HepG2 (cell line): ENCODE data around the gene RNF114.

Experiments
- POLR2A ChIP-seq, 2 experiments: IDR thresholded peaks; 2 replicates each; pipeline ENCODE4 v1.6.1; 2011; ENCODE audit warnings: low read depth in 2 of 2, low read length in 2 of 2, mild to moderate bottlenecking in 1 of 2, moderate library complexity in 1 of 2; ENCODE audit not compliant: insufficient read depth in 1 of 2
- RBFOX2 ChIP-seq: fragments of 200-400 bp; formaldehyde crosslinking; IDR thresholded peaks from 2 replicates; pipeline ENCODE4 v1.6.1; 2017; ENCODE audit warnings: low read depth, mild to moderate bottlenecking, low read length
- REL ChIP-seq: sonication (generic); formaldehyde crosslinking; conservative IDR thresholded peaks from 2 replicates; pipeline ENCODE4 v1.8.0; 2022; ENCODE audit warnings: mild to moderate bottlenecking, missing genetic modification reagents, moderate library complexity
- SNAI1 ChIP-seq: sonication (generic); formaldehyde crosslinking; IDR thresholded peaks from 2 replicates; pipeline ENCODE4 v1.5.0; 2020; ENCODE audit warnings: mild to moderate bottlenecking, missing genetic modification reagents, borderline replicate concordance
- TRIM24 ChIP-seq: sonication (generic); formaldehyde crosslinking; IDR thresholded peaks from 2 replicates; pipeline ENCODE4 v1.8.0; 2022; ENCODE audit warnings: mild to moderate bottlenecking, missing genetic modification reagents
- ZNF577 ChIP-seq: sonication (generic); formaldehyde crosslinking; IDR thresholded peaks from 2 replicates; pipeline ENCODE4 v1.4.0; 2020; ENCODE audit warnings: mild to moderate bottlenecking, low read depth, missing genetic modification reagents, borderline replicate concordance
- TF ChIP-seq, protein P1 (sequence below): sonication (generic); formaldehyde crosslinking; IDR thresholded peaks from 2 replicates; pipeline ENCODE4 v1.5.0; 2020; ENCODE audit warnings: mild to moderate bottlenecking, missing genetic modification reagents, moderate library complexity

DNA sequence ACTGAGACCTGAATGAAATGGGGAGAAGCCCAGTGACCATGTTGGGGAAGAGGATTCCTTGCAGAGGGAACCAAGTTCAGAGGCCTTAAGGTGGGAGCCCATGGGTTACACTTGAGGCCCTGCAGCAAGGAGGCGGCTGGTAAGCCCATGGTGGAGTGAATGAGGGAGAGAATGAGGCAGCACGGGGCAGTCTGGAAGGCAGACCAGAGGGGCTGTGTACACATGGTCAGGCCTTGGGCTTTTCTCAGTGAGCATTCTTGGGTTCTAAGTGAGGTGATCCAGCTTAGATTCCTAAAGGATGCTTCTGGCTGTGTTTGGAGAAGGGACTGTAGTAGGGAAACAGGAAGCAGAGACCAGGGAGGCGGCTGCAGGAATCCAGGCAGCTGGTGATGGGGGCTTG is 19.0 kb downstream of the RNF114 start:
- TF ChIP-seq SNAI1 (no peak), ZNF577 (CRISPR knock-in tag) (no peak), POLR2A (IDR thresholded peaks at IDR 0.05; ENCODE audit: insufficient read depth in 1 of 2, low read depth in 2 of 2, low read length in 2 of 2) (peak in 1 of 2 experiments; percentile 52; a peak in 1 of 4 replicates), RBFOX2 (no peak), REL (CRISPR knock-in tag) (no peak), TRIM24 (no peak)
- TF ChIP-seq, protein P1, sequence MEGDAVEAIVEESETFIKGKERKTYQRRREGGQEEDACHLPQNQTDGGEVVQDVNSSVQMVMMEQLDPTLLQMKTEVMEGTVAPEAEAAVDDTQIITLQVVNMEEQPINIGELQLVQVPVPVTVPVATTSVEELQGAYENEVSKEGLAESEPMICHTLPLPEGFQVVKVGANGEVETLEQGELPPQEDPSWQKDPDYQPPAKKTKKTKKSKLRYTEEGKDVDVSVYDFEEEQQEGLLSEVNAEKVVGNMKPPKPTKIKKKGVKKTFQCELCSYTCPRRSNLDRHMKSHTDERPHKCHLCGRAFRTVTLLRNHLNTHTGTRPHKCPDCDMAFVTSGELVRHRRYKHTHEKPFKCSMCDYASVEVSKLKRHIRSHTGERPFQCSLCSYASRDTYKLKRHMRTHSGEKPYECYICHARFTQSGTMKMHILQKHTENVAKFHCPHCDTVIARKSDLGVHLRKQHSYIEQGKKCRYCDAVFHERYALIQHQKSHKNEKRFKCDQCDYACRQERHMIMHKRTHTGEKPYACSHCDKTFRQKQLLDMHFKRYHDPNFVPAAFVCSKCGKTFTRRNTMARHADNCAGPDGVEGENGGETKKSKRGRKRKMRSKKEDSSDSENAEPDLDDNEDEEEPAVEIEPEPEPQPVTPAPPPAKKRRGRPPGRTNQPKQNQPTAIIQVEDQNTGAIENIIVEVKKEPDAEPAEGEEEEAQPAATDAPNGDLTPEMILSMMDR (CRISPR knock-in tag): no peak
